ENCODE results near the gene NLGN4X. TPM values are rescaled to one million over a fixed set of nuclear protein-coding genes. Genes with fewer than 3 reads are reported as not detected.

NLGN4X gene
- under 1 TPM; 0.21 TPM for total RNA-seq

DNA sequence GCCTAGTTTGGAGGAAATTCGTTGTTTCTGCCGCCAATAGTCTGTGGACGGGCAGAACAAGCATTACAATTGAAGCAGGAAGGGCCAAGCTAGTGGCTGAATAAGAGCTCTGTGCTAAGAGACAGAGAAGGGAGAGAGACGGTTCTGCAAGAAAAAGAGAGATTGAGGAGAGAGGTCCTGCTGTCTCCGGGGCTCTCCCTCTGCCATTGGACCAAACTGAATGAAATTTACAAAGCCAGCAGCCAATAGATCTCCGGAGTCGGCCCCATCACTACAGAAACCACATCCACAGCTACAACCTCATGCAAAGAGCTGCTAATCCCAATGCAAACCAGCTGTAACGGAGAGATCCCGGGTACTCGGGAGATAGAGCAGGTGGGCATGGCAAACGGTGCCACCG lies at the start of gene NLGN4X:
NLGN4X (minus strand) TSS at position 148 of the 400 bp plus-strand sequence. CDS start 77,401 bp downstream, outside the sequence.
- H3K9me3 Mint-ChIP-seq (ENCODE audit: low read depth), result no peaks in the 10 kb centered on the region
- ATAC-seq (no peak), DNase-seq (no peak)
- CTCF ChIA-PET, result no interaction called here
- H3K27ac Mint-ChIP-seq, result no peak within 1 kb of the TSS
- intact Hi-C loops (cut with DNase I, micrococcal nuclease), result loop anchor here in 1 of 2 experiments (5.0 kb wide), 1 partner anchor 206 kb away; no protein-coding TSS in a partner anchor
- H3K4me3 Mint-ChIP-seq, result no peak within 1 kb of the TSS
- no peaks in the 10 kb centered on the region for H3K36me3 Mint-ChIP-seq (ENCODE audit: low read depth)
- peaks cover 7% of the 10 kb centered on the region for H3K4me1 Mint-ChIP-seq
- POLR2A ChIA-PET, result no interaction called here
- peaks cover 22% of the 10 kb centered on the region for H3K27me3 Mint-ChIP-seq

DNA sequence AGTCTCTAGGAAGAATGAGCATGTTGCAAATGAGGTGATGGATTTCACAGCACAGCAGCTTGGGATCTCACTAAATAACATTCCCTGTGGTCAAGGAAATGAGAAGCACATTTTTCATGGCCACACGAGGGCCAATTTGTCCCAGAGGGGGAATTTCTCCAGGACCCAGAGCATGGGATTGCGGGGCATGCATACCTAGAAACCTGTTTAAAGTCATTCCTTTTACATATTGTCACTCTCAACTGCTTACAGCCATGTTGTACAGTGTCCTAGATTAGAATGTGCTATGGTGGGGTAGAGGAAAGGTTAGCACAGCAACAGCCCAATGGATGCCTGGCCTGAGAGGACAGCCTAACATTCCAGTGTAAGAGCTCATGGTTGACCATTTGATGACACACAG lies 37.4 kb upstream of the NLGN4X start:
- no peaks in the 10 kb centered on the region for H3K36me3 Mint-ChIP-seq (ENCODE audit: low read depth)
- CTCF ChIA-PET, result no interaction called here
- intact Hi-C loops (cut with DNase I, micrococcal nuclease), result no loop called here

DNA sequence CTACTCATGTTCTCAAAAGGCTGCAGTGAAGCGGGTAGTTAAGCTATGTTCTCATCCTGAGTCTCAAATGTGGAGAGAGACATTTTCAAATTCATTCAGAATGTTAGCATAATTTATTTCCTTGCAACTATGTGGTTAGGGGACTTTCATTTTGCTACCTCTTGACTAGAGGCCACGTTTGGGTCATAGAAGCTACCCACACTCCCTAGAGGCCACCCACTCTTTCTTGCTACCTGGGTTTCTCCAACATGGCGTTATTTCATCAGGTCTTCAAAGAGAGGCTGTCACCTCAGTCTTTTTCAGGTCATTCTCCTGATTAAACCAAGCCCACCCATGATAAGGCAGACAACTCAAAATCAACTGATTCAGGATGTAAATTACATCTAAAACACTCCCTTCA lies 34.3 kb upstream of the NLGN4X start:
- Mint-ChIP-seq H3K36me3 (ENCODE audit: low read depth) (no peaks in the 10 kb centered on the region), H3K27me3 (no peaks in the 10 kb centered on the region), H3K9me3 (ENCODE audit: low read depth) (no peaks in the 10 kb centered on the region), H3K27ac (no peak overlapping the region), H3K4me1 (no peaks in the 10 kb centered on the region), H3K4me3 (no peak overlapping the region)
- POLR2A ChIA-PET, result no interaction called here
- DNase-seq (no peak), ATAC-seq (no peak)
- CTCF ChIA-PET, result no interaction called here
- intact Hi-C loops (cut with DNase I, micrococcal nuclease), result no loop called here

More for the DNA sequence above, 37.4 kb upstream of the NLGN4X start:
- H3K27ac Mint-ChIP-seq, result no peak overlapping the region
- POLR2A ChIA-PET, result no interaction called here
- ATAC-seq (no peak), DNase-seq (no peak)
- no peaks in the 10 kb centered on the region for H3K27me3 Mint-ChIP-seq
- H3K9me3 Mint-ChIP-seq (ENCODE audit: low read depth), result no peaks in the 10 kb centered on the region
- H3K4me3 Mint-ChIP-seq, result no peak overlapping the region
- H3K4me1 Mint-ChIP-seq, result no peaks in the 10 kb centered on the region

DNA sequence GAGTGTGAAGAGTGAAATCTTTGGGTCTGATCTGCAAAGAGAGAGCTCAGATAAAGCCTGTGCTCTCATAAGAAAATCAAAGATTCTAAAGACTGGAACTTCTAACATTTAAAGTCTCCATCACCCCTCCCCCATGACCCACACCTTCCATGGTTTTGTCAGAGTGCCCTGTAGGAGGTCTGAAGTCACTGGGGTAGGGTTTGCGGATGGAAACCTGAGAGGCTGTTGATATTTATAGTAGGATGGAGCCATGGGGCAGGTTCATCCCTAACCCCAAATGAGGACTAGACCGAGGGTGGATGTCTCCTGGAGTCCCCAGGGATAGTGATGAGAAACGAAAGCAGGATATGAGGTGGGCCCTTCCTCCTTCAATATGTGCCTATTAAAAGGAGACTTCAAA lies 28.4 kb upstream of the NLGN4X start:
- H3K4me1 Mint-ChIP-seq, result no peaks in the 10 kb centered on the region
- intact Hi-C loops (cut with DNase I, micrococcal nuclease), result no loop called here
- H3K9me3 Mint-ChIP-seq (ENCODE audit: low read depth), result no peaks in the 10 kb centered on the region
- DNase-seq (no peak), ATAC-seq (no peak)
- POLR2A ChIA-PET, result no interaction called here
- CTCF ChIA-PET, result no interaction called here
- no peaks in the 10 kb centered on the region for H3K36me3 Mint-ChIP-seq (ENCODE audit: low read depth)
- no peak overlapping the region for H3K4me3 Mint-ChIP-seq
- H3K27me3 Mint-ChIP-seq, result no peaks in the 10 kb centered on the region
- no peak overlapping the region for H3K27ac Mint-ChIP-seq

DNA sequence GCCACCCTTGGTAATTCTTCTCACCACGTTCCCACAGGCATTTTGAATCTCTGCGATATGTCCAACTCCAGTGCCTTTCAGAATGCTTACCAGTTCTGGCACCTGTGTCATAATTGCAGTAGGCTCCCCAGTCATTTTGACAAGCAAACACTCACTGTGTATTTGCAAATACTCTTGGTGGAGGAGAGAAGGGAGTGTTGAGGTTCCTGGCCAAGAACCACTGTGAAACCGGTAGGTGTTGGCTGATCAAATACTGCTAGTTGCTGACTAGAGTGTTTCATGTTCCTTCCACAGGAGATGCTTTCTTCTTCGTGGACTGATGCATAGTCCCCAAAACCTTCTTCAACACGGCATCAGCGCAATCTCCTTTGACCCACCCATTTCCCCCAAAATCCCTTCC lies 16.0 kb upstream of the NLGN4X start:
- CTCF ChIA-PET, result no interaction called here
- POLR2A ChIA-PET, result no interaction called here
- H3K9me3 Mint-ChIP-seq (ENCODE audit: low read depth), result no peaks in the 10 kb centered on the region
- ATAC-seq (no peak), DNase-seq (no peak)
- no peaks in the 10 kb centered on the region for H3K27me3 Mint-ChIP-seq
- H3K27ac Mint-ChIP-seq, result no peak overlapping the region
- no peaks in the 10 kb centered on the region for H3K36me3 Mint-ChIP-seq (ENCODE audit: low read depth)
- H3K4me3 Mint-ChIP-seq, result no peak overlapping the region
- H3K4me1 Mint-ChIP-seq, result no peaks in the 10 kb centered on the region
- intact Hi-C loops (cut with DNase I, micrococcal nuclease), result no loop called here

DNA sequence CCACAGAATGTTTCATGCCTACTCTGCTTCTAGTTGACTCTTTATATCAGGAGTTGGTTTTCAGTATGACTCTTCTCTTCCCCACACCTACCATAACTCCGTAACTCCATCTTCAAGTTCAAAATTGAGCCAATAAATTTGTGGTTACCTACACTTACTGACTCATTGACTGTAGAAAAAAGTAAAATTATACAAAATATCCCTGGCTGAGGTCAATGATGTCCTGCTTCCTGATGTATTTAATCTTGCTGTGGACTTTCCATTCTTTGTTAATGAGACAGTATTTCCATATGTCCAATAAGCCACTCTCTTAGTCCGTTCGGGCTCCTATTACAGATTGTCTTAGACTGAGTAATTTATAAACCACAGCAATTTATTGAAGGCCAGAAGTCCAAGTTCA lies 9.9 kb upstream of the NLGN4X start:
- ChIA-PET POLR2A (no interaction called here), CTCF (no interaction called here)
- Mint-ChIP-seq H3K27ac (no peak overlapping the region), H3K4me1 (no peaks in the 10 kb centered on the region), H3K27me3 (peaks cover 2% of the 10 kb centered on the region), H3K4me3 (no peak overlapping the region), H3K9me3 (ENCODE audit: low read depth) (no peaks in the 10 kb centered on the region), H3K36me3 (ENCODE audit: low read depth) (no peaks in the 10 kb centered on the region)
- DNase-seq, result no peak
- intact Hi-C loops (cut with DNase I, micrococcal nuclease), result no loop called here
- ATAC-seq, result no peak

DNA sequence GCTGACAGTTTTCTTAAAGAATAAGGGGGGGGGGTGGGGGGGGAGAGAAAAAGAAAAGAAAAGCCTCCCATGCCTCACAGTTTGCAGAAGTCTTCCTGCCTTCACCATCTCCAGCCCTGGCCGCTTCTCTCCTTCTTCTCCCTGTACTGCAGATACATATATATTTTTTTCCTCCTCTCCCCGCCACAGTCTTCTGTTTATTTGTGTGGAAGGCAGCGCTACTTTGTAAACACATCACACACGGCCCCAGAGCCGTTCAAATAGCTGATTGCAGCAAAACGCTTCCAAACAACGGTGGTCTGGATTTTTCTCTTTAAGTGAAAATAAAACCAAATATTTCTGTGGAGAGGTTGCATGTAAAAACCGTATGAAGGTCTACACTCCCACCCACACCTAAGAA lies 732 bp downstream of the NLGN4X start:
- ATAC-seq (no peak), DNase-seq (no peak)
- Mint-ChIP-seq H3K27ac (no peak overlapping the region), H3K9me3 (ENCODE audit: low read depth) (no peaks in the 10 kb centered on the region), H3K36me3 (ENCODE audit: low read depth) (no peaks in the 10 kb centered on the region), H3K4me1 (peaks cover 7% of the 10 kb centered on the region), H3K27me3 (peaks cover 22% of the 10 kb centered on the region), H3K4me3 (no peak overlapping the region)
- CTCF ChIA-PET, result no interaction called here
- POLR2A ChIA-PET, result no interaction called here
- intact Hi-C loops (cut with DNase I, micrococcal nuclease), result loop anchor here in 1 of 2 experiments (5.0 kb wide), 1 partner anchor 206 kb away; no protein-coding TSS in a partner anchor

DNA sequence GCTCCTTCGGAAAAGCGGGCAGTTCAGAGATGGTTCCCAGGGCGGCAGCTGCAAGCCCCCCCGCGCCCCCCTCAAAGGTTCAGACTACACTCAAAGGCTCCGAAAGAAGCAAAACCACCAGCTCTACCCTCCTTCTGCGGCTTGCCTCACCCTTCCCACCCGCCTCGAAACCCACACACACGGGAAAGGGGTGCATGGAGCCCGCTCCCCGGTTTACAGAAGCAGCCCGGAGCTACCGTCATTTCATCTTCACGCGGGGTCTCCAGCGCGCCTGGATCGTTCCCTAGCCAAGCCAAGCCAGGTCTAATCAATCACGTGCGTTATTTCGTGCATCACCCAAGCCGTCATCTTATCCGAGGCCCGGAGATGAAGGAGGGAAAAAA lies 1.2 kb downstream of the NLGN4X start:
- no peak for ATAC-seq
- Mint-ChIP-seq H3K4me3 (peak overlapping the region; percentile 40), H3K27ac (no peak overlapping the region), H3K9me3 (ENCODE audit: low read depth) (no peaks in the 10 kb centered on the region), H3K36me3 (ENCODE audit: low read depth) (no peaks in the 10 kb centered on the region), H3K4me1 (peaks cover 7% of the 10 kb centered on the region), H3K27me3 (peaks cover 22% of the 10 kb centered on the region)
- ChIA-PET POLR2A (no interaction called here), CTCF (no interaction called here)
- DNase-seq, result no peak
- intact Hi-C loops (cut with DNase I, micrococcal nuclease), result loop anchor here in 1 of 2 experiments (5.0 kb wide), 1 partner anchor 205 kb away; no protein-coding TSS in a partner anchor

DNA sequence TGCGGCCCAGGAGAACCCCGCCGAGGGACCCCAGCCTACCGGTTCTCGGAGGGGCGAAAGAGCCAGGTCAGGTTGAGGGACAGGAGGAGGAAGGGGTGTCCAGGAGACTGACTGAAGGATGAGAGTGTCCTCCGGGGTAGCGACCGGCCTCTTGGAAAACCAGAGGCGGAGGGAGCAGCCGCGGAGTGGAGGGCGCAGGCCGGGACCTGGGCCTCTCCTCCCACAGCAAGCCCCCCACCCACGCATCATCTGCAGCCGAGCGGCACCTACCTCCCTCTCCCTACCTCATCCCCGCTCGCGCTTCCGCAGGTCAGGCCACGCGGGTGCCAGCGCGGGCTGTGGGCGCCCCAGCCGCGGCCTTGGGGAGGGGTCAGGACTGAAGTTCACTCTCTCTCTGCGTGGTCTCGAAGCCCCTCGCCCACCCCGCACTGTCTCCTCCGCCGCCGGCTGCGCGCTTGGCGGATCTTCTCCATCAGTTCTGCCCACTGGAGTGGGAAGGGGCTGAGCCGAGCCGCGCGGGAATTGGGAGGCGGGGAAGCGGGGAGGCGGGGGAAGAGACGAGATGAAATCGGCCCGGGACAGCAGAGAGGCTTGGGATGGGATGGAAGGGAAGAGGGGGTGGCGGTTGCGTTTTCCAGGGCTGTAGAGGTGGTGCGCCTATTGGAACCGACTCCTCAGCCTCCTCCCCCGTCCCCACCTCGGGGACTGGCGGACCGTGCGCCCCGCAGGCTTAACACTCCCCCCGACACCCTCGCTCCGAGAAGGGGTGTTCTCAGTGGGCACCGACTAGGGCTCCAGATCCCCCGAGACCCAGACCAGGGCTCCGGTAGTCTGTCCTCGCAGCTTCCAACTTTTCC lies 1.8 kb downstream of the NLGN4X start:
- Mint-ChIP-seq H3K36me3 (ENCODE audit: low read depth) (no peaks in the 10 kb centered on the region), H3K27ac (no peak overlapping the region), H3K4me3 (peak overlapping the region; percentile 40), H3K27me3 (peaks cover 22% of the 10 kb centered on the region), H3K4me1 (peaks cover 7% of the 10 kb centered on the region), H3K9me3 (ENCODE audit: low read depth) (no peaks in the 10 kb centered on the region)
- CTCF ChIA-PET, result no interaction called here
- no peak for ATAC-seq
- POLR2A ChIA-PET, result no interaction called here
- DNase-seq, result peak; percentile 5
- intact Hi-C loops (cut with DNase I, micrococcal nuclease), result loop anchor here in 1 of 2 experiments (5.0 kb wide), 1 partner anchor 205 kb away; no protein-coding TSS in a partner anchor

DNA sequence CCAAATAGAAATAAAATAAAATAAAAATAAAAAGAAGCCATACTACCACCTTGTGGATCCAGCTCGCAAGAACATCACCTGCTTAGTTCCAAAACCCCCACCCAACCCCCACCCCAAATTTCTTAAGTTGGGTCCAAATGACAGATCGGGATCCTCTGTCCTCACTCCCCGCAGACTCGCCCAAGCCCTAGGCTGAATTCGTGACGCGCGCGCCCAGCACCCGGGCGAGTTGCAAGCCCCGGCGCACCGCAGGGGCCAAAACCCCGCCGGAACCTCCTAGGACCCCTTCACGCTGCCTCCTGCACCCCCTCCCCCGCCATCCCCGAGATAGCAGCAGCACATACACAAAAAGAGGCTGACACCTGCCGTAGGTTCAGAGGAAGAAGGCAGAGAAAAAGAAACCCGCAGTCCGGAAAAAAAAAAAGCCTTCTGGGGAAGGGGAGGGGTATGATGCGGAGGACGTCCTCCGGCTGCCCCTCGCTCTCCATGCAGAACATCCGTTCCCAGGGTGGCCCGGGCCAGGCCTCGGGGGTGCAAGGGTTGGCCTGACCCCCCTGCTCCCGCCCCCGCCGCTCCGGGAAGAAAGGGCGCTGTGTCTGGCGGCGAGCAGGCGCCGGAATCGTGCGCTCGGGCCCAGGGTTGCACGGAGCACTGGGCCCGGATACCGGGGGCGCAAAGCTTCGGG lies 2.6 kb downstream of the NLGN4X start:
- peaks cover 21% of the 10 kb centered on the region for H3K27me3 Mint-ChIP-seq

DNA sequence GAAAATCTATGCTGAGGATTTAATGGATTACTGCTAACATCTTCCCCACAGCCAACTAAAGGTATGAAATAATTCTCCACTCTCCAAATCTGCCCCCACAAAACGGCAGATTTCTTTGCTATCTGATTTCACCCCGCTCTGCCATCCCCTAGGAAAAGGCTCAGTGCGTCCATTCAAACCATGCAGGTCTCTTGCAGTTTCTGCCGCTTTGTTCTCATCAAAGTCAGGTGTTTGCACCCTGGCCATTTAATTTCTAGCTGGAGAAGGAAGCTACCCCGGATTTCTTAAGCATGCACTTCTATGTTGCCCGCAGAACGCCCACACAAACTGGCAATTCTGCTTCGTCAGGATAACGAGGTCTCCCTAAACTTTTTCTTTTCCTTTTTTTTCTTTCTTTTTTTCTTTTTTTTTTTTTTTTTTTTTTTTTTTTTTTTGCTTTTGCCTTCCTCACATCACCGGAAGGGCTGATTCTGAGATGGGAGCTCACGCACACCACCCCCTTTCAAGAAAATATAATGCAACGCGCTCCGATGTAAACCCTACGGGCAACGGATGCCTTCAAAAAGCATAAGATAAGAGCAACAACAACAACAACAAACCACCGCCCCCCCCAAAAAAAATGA lies 3.3 kb downstream of the NLGN4X start:
- H3K4me1 Mint-ChIP-seq, result peaks cover 7% of the 10 kb centered on the region
- ChIA-PET CTCF (no interaction called here), POLR2A (no interaction called here)
- no peaks in the 10 kb centered on the region for H3K9me3 Mint-ChIP-seq (ENCODE audit: low read depth)
- no peak for DNase-seq
- no peak for ATAC-seq
- intact Hi-C loops (cut with DNase I, micrococcal nuclease), result loop anchor here (2.0 to 5.0 kb wide), 2 partner anchors 203 to 205 kb away; no protein-coding TSS in a partner anchor
- no peaks in the 10 kb centered on the region for H3K36me3 Mint-ChIP-seq (ENCODE audit: low read depth)
- H3K27ac Mint-ChIP-seq, result no peak overlapping the region
- peak overlapping the region; percentile 52 for H3K4me3 Mint-ChIP-seq
- peaks cover 16% of the 10 kb centered on the region for H3K27me3 Mint-ChIP-seq

More for the DNA sequence above, 2.6 kb downstream of the NLGN4X start:
- Mint-ChIP-seq H3K27ac (no peak overlapping the region), H3K9me3 (ENCODE audit: low read depth) (no peaks in the 10 kb centered on the region), H3K4me1 (peaks cover 7% of the 10 kb centered on the region), H3K4me3 (peak overlapping the region; percentile 52), H3K36me3 (ENCODE audit: low read depth) (no peaks in the 10 kb centered on the region)
- ChIA-PET CTCF (no interaction called here), POLR2A (no interaction called here)
- intact Hi-C loops (cut with DNase I, micrococcal nuclease), result loop anchor here (2.0 to 5.0 kb wide), 2 partner anchors 204 to 205 kb away; no protein-coding TSS in a partner anchor
- DNase-seq (peak; percentile 7), ATAC-seq (peak; percentile 36)
